HG02623 (cell line): Measurements from ENCODE around the gene RNF223.
"Not testable (repeated sequence)": the region's sequence is repeated elsewhere in the genome, so short reads cannot be mapped to it uniquely, and the experiment has no call there.

ENCODE experiments used
- ATAC-seq: cut with Tn5 transposase; IDR thresholded peaks from one replicate; pipeline ENCODE4 v1.9.1; 2021; ENCODE audit warnings: moderate library complexity; ENCODE audit not compliant: unreplicated experiment

RNF223 gene

DNA sequence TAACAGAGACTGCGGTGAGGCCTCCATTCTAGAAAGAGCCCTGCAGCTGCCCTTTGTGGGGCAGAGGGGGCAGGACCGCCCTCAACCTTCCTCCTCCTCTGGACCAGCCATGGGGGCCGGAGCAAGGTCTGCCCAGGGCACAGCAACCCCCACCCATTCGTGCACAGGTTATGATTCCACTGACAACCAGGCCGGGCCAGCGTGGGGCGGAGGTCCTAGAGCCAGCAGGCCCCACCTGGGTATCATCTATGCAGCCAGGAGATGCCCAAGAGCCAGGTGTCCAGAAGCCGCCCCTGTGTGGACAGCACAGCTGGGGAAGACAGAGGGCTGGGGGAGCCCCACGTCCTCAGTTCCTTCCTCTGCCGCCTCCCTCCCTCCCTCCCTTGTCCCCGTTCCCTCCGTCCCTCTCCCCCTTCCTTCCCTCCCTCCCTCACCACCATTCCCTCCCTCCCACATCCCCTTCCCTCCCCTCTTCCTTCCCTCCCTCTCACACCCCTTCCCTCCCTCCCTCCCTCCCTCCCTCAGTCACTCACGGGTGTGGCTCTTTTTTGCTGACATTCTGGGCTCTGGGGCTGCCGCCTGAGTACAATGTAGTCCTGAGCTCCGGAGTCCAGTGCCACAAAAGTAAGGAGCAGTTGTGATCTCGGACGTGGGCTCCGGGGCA, 12.3 kb downstream of the RNF223 start:
- no peak for ATAC-seq

DNA sequence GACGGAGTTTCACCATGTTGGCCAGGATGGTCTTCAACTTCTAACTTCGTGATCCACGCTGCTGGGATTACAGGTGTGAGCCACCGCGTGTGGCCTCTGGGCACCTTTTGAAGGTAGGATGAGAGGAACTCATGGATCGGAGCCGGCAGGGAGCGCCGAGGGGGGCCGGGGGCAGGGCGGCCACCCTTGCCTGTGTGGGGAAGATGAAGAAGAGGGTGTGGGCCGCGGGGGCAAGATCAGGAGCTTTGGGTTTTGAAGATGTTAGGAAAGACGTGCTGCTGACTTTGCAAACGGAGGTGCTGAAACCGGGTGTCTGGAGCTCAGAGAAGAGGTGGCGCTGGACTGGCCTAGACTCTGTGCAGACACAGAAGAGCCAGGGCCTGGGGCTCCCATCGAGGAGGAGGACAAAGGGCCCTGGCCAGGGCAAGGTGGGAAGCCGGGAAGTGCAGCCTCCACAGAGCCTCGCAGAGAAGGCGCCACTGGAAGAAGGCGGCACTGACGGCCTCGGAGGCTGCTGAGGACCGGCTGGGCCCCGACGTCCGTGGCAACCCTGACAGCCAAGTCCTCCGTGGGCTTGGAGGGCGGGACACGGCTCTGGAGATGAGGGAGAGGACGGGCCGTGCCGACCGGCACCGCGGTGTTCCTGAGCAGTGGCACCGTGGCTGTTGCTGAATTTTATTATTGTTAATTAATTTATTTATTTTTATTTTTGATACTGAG, 13.7 kb downstream of the RNF223 start:
- no peak for ATAC-seq

DNA sequence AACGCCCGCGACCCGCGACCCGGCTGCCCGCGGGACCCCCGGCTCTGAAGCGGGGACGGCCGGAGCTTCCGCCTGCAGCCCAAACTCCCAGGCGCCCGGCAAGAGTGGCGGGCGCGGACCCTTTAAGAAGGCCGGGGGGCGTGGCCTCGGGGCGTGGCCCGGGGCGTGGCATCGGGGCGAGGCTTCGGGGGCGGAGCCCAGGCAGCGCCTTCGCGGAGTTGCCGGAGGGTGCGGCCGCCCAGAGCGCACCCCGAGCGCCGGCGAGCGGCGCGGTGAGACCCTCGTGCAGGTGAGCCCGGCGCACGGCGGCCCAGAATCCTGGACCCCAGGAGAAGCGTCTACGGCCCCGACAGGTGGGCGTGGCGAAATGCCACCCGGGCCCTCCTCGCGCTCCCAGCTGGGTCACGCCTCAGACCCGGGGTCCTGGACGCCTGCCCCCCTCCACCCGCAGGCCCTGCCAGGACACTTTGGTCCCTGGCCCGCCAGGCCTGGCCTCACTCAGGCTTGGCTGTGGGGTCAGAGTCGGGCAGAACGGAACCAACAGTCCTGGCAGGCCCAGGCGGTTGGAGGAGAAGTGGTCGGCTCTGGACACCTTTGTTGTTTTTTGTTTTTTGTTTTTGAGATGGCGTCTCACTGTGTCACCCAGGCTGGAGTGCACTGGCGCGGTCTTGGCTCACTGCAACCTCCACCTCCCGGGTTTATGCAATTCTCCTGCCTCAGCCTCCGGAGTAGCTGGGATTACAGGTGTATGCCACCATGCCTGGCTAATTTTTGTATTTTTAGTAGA, 14.4 kb downstream of the RNF223 start:
- peak; percentile 58 for ATAC-seq

DNA sequence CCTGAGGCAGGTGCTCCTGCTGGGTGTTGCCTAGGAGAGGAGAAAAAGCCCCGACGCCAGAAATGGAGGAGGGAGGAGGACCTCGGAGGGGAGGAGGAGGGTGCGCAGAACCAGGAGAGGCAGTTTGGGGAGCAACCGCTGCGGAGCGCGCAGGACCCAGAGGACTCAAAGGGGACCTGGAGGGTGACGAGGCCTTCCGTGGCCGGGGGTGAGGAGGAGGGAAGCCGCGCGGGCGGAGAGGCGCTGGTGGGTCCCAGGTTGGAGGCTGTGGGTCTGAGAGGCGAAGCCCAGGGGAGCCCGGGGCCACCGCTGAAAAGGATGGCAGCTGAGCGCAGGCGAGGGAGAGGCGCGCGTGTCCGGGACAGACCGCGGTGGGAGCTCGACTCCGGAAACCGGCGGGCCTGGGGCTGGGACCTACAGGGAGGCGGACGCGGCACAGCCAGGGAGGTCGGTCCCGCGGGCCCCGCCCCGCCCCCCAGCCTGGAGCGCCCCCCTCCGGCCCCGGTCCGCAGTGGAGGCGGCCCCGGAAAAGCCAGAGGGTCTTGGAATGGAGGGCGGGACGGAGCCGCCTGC, 15.1 kb downstream of the RNF223 start:
- ATAC-seq, result peak; percentile 25

DNA sequence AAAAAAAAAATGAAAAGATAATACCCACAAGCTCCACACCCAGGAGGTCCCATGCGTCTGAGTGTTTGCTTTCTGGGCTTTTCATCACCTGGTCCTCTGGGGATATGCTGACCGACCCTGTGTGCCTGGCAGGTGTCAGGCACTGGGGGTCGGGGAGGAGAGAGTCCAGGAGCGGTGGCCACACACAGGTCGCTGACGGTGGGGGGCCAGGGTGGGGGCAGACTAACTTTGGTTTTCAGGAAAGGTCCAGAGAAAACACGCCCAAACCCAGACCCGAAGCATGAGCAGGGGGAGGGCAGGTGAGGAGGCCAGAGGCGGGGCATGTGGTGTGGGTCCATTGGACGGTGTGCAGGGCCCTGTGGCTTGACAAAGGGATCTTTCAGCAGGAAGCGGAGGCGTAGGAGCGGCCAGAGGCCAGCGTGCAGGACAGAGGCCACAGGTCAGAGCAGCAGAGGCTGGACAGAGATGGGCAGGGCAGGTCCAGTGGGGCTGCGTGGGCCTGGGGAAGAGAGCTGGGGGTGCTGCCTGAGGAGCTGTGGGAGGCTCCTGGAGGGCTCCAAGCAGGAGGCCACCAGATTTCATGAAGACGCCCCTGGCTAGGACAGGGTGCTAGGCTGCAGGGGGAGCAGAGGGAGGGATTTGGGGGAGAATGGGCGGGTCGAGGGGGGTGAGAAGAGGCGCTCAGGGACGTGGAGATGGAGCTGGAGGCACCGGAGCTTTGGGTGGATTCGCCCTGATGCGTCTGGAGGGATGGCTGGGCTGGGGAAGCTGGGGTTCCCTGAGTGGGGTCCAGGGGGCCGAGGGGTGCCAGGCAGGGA, 15.8 kb downstream of the RNF223 start:
- no peak for ATAC-seq

DNA sequence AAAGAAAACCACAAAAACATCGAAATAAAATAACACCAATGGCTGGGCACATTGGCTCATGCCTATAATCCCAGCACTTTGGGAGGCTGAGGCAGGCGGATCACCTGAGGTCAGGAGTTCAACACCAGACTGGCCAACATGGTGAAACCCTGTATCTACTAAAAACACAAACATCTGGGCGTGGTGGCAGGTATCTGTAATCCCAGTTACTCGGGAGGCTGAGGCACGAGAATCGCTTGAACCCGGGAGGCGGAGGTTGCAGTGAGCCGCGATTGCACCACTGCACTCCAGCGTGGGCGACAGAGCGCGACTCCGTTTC, 16.4 kb downstream of the RNF223 start:
- ATAC-seq, result not testable (repeated sequence)

DNA sequence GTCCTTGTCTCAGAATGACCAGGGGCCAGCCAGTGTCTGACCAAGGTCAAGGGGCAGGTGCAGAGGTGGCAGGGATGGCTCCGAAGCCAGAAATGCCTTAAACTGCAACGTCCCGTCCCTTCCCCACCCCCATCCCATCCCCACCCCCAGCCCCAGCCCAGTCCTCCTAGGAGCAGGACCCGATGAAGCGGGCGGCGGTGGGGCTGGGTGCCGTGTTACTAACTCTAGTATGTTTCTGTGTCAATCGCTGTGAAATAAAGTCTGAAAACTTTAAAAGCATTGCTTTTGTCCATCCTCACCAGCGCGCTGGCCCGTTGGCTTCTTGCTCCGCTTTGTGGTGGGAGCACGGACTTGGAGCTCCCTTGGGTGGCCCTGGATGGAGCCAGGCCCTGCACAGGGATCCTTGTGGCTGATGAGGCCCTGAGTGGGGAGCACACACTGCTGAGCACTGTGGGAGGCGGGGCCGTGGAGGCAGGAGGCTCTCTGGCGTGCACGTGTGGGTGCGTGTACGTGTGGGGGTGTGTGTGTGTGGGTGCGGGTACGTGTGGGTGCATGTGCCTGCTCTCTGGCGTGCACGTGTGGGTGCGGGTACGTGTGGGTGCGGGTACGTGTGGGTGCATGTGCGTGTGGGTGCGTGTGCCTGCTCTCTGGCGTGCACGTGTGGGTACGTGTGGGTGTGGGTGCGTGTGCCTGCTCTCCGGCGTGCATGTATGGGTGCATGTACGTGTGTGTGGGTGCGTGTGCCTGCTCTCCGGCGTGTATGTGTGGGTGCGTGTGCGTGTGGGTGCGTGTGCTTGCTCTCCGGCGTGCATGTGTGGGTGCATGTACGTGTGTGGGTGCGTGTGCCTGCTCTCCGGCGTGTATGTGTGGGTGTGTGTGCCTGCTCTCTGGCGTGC, 18.0 kb downstream of the RNF223 start:
- ATAC-seq, result no peak

DNA sequence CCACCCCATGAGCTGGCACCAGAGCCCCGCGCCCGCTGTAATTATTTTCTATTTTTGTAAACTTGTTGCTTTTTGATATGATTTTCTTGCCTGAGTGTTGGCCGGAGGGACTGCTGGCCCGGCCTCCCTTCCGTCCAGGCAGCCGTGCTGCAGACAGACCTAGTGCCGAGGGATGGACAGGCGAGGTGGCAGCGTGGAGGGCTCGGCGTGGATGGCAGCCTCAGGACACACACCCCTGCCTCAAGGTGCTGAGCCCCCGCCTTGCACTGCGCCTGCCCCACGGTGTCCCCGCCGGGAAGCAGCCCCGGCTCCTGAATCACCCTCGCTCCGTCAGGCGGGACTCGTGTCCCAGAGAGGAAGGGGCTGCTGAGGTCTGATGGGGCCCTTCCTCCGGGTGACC, 19.1 kb downstream of the RNF223 start:
- no peak for ATAC-seq

DNA sequence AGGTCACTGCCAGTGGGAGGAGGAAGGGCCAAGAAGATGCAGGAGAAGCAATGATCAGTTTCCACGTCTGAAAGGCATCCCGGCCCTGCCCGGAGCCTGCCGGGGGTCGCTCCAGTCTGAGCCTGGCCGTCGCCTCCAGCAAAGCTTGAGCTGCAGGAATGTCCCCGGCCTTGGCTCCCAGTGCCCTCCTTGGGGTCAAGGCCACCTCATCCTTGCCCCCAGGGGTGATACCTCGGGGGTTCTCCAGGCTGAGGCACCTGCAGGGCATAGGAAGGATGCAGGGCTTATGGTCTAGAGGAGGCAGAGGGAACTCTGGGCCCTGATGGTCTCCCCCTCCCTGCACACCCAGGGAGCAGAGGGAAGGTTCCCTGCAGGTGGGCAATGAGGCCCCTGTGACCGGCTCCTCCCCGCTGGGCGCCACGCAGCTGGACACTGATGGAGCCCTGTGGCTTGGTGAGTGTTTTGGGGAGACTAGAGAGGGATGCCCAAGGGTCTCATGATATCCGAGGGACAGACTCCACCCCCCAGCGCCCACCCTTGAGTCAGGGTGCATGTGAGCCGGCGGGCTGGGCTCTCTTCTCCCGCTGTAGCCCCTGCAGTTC, 19.9 kb downstream of the RNF223 start:
- ATAC-seq, result no peak

DNA sequence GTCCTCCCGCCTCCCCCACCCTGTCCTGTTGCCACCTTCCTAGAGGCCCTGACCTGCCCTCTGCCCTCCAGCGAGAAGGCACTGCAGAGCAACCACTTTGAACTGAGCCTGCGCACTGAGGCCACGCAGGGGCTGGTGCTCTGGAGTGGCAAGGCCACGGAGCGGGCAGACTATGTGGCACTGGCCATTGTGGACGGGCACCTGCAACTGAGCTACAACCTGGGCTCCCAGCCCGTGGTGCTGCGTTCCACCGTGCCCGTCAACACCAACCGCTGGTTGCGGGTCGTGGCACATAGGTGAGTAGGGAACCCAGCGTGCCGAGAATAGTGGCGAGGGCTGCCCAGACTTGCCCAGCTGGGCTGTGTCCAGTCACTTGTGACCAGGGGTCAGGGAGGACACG, 20.4 kb downstream of the RNF223 start:
- ATAC-seq, result no peak

DNA sequence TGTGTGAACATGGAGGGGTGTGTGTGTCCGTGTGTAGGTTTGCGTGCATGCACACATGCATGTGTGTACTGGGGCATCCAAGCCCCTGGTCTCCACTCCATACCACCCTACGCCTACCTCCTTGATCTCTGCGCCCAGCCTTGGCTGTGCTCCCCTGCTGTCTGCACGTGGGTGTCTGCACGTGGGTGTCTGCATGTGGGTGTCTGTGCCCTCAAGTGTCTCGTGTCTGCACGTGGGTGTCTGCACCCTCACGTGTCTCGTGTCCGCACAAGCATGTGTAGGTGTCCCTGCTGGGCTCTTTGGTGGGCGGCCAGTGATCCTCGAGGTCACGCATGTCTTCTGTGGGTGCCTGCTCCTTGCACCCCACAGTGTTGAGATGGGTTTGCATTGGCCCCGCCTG, 21.1 kb downstream of the RNF223 start:
- no peak for ATAC-seq

DNA sequence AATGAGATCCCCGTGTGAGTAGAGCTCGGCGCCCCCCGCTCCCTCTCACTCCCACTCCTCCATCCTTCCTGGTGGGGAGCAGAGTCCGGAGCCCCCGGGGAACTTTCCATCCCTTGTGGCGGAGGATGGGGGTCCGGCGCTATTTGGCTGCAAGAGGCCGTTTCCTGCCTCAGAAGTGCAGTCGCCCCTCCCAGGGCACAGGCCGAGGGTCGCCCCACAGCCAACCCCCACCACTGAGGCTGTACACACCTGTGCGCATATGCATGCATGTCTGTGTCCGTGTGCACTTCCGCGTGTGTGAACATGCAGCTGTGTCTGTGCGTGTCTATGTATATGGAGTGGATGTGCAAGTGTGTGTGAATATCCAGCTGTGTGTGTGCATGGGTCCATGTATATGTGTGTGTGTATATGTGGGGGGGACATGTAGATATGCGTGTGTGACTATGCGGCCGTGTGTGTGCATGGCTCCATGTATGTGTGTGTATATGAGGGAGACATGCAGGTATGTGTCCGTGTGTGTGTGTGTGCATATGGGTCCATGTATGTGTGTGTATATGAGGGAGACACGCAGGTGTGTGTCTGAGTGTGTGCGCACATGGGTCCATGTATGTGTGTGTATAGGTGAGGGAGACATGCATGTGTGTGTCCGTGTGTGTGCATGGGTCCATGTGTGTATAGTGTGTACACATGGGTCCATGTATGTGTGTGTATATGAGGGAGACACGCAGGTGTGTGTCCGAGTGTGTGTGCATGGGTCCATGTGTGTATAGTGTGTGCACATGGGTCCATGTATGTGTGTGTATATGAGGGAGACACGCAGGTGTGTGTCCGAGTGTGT, 21.9 kb downstream of the RNF223 start:
- no peak for ATAC-seq

DNA sequence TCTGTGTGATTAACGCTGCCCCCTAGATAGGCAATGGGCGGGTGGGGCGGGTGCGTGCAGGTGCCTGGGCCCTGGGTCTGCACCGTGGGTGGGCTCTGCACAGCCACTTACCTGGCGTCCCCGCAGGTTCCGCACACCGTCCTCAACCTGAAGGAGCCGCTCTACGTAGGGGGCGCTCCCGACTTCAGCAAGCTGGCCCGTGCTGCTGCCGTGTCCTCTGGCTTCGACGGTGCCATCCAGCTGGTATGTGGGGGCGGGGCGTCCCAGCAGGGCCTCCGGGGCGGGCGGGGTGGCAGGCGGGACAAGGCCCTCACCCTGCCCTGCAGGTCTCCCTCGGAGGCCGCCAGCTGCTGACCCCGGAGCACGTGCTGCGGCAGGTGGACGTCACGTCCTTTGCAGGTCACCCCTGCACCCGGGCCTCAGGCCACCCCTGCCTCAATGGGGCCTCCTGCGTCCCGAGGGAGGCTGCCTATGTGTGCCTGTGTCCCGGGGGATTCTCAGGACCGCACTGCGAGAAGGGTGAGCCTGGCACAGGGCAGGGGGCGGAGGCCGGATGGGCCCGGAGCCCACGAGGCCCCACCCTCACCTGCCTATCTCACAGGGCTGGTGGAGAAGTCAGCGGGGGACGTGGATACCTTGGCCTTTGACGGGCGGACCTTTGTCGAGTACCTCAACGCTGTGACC, 22.8 kb downstream of the RNF223 start:
- ATAC-seq, result no peak

DNA sequence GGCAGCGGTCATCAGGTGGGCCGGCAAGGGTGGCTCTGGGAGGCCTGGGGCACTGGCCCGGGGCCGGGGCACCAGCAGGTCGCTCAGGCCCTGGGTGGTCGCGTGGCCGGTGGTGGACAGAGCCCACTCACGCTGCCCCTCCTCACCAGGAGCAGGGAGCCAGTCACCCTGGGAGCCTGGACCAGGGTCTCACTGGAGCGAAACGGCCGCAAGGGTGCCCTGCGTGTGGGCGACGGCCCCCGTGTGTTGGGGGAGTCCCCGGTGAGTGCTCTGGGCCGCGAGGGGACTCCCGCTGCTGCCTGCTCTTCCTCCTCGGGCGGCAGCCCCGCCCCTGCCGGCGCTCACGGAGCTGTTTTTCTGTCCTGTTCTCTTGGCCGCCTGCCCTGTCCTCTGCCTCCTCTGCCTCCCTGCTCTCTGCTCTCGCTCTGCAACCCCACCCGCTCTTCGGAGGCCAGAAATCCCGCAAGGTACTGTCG, 23.5 kb downstream of the RNF223 start:
- ATAC-seq, result no peak

DNA sequence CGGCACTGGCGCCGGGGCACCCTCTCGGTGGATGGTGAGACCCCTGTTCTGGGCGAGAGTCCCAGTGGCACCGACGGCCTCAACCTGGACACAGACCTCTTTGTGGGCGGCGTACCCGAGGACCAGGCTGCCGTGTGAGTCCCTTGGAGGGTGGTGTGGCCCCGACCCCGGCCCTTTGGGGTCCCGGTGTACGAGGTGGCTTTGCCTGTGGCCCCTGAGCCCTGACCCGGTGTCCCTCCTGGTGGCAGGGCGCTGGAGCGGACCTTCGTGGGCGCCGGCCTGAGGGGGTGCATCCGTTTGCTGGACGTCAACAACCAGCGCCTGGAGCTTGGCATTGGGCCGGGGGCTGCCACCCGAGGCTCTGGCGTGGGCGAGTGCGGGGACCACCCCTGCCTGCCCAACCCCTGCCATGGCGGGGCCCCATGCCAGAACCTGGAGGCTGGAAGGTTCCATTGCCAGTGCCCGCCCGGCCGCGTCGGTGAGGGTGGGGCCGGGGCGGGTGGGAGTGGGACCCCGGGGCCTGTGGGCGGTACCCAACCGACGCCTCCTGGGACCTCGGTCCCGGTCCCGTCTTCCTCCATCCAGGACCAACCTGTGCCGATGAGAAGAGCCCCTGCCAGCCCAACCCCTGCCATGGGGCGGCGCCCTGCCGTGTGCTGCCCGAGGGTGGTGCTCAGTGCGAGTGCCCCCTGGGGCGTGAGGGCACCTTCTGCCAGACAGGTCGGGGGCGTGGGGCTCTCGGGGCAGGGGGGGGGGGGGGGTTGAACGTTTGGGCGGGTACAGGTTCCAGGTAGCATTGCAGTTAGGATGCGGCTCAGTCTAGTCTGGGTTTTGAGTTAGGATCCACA, 24.6 kb downstream of the RNF223 start:
- ATAC-seq, result no peak

DNA sequence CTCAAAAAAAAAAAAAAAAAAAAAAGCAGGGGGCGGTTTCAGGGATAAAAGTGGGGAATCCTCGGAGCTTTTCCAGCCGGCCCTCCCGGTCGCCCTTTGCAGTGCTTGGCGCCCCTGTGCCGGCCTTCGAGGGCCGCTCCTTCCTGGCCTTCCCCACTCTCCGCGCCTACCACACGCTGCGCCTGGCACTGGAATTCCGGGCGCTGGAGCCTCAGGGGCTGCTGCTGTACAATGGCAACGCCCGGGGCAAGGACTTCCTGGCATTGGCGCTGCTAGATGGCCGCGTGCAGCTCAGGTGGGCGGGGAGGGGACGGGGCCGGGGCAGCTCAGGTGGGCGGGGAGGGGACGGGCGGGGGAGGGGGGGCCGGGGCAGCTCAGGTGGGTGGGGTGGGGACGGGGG, 25.3 kb downstream of the RNF223 start:
- ATAC-seq, result no peak

DNA sequence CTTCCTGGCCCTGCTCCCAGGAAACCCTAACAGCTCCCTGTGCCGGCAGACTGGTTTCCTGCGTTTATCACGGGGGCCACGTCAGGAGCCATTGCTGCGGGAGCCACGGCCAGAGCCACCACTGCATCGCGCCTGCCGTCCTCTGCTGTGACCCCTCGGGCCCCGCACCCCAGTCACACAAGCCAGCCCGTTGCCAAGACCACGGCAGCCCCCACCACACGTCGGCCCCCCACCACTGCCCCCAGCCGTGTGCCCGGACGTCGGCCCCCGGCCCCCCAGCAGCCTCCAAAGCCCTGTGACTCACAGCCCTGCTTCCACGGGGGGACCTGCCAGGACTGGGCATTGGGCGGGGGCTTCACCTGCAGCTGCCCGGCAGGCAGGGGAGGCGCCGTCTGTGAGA, 26.1 kb downstream of the RNF223 start:
- no peak for ATAC-seq
